IPS-18c (cell line): Measurements from ENCODE around the gene HOXA6.

Experiments
- H3K4me3 ChIP-seq: 2 replicates; pipeline ENCODE4 v1.7.0; 2013; ENCODE audit warnings: low read depth, mild to moderate bottlenecking, low read length, moderate library complexity; ENCODE audit not compliant: insufficient read depth
- H3K9me3 ChIP-seq: one replicate; pipeline ENCODE4 v1.6.1; 2013; ENCODE audit warnings: mild to moderate bottlenecking, low read length, moderate library complexity; ENCODE audit not compliant: control insufficient read depth, insufficient read depth

Gene HOXA6

DNA sequence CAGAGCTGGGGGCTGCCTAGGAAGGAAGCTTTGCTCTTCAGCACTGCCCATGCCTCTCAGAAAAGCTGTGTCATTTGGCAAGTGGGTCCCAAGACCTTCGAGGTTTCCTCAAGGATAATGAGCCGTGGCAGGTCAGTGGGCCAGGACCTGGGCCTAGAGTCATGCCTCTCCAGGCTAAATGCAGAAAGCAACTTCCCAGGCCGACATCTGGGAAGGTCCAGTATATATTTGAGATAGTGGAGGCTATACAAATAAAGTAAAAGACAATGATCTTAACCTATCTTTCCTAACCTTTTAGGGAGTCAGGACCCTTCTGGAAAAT is 28.9 kb upstream of the HOXA6 start:
- Histone ChIP-seq H3K9me3 (peaks cover 6% of the 10 kb centered on the region), H3K4me3 (no peak overlapping the region)

DNA sequence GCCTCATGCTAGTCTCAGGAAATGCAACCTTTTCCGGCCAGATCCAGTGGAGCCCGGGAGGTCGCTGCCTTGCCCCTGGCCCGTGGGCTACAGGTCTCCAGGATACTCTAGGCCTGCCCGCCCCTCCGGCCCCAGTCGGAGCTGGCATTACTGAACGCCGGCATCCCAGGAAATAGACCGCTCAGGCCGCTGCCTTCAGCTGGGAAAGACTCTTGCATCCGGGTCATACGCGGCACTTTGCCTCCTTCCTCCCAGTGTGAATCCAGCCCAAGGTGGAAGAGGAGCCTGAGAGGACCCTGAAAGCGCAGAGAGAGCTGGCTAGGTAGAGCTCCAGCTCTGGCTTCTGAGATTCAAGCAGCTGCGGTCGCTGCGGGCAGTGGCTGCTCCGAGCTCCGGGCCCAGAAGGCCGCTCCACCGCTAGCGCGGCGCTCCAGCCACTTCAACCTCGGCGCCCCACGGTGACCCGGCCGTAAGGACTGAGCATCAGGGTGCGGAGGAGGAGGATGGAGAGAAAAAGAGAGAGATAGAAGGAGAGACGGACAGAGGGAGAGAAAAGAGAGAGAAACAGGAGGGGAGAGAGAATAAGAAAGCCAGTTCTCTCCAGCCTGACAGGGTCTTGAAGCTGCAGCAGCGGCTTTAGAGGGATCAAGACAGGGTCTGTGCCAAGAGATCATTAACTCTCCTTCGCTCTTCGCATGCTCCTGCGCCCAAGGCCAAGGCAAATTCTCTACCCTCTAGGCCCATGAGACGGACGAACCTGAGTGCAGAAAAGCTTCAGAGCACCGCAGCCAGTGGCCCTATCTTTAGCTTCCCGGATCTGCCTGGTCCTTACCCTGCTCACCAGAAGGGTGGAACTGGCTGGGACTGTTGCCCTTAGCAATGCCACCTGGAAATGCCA is 28.3 kb upstream of the HOXA6 start:
- H3K9me3 ChIP-seq = peaks cover 6% of the 10 kb centered on the region
- no peak overlapping the region for H3K4me3 ChIP-seq

DNA sequence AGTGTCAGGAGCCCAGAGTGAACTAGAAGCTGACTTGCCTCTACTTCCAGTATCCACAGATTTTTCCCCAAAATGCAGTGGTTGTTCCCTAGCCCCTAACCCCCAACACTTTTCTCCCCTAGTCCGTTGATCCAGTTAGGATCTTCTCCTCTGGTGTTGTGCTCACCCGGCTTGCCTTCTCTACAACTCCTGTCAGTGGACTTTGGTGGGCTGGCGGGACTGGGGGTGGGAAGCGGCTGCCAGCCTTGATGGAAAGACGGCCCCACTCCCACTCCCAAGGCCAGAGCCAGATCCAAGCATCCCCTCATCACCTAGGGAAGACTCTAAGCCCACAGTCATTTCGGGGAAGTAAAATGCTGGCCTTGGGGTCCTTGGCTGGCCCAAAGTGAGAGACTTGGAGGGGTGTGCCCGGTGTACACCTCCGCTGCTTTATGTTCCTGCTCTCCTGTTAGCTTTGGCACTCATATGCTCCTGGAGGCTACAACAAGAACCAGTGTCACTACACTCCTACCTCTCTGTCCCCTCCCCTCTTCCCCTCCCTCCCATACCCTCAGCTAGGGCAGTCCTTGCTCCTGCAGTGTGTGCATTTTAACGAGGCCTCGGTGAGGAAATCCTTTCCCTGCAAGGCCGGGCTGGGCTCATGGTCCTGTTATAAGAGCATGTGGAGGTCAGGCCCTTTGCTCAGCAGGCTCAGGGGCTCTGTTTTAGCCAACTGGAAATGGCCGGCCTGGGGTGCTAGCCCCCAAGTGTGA is 27.5 kb upstream of the HOXA6 start:
- Histone ChIP-seq H3K4me3 (no peak overlapping the region), H3K9me3 (peaks cover 6% of the 10 kb centered on the region)

DNA sequence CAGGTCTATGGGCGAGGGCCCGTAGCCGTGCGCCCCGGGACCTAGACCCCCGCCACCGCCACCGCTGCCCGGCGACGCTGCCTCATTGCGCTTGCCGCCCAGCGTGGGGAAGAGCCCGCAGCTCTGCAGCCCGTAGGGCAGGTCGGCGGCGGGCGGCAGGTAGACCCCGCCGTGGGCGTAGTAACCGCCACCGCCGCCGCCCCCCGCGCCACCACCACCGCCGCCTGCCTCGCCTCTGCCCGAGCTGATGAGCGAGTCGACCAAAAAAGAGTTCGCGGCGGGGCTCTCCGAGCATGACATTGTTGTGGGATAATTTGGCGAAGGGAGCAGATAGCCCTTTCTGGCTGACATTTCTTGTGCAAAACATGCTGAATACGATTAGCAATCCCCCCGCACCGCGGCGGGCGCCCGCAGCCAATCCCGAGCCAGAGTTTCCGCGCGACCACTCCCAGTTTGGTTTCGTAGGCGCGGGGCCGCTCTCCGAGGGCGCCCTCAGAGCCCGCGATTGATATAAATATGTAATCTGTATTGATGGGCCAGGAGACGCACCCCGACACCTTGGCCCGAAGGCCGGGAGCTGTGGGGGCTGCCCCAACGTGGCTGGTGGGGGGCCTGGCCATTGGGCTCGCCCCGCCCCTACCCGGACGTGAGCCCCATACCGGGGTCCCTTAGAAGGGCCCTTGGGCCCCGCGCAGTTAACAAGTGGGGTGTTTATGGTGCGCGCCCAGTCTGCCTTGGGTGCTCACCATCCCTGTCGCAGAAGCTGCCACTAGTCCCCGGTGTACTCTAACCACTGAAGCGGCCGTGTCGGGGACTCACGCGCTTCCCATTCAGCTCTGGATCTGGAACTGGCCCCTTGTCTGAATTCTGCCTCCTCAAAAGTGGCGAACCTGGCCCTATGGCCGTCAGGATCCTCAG is 26.6 kb upstream of the HOXA6 start, which contains the start of gene HOXA10:
HOXA10 (minus strand) TSS at position 365 of the 918 bp plus-strand sequence; CDS start at position 351, 14 bp downstream.
- H3K4me3 ChIP-seq = no peak within 1 kb of the TSS; the same call in 1 of the 2 replicates
- H3K9me3 ChIP-seq = peaks cover 6% of the 10 kb centered on the region

DNA sequence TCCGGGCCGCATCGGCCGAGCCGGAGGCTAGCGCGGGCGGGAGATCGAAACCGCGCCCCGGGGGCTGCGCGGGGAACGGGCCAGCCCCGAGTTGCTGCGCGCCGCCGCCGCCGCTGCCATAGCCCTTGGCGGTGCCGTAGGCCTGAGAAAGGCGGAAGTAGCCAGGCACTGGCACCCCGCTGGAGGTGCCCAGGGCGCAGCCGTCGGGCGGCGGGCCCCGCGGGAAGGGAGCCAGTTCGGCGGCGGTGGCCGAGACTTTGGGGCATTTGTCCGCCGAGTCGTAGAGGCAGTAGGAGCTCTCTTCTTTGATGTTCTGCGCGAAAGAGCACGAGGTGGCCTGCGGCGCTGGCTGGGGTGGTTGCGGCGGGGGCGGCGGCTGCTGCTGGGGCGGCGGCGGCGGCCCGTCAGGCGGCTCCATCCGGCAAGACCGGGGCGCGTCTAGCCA is 26.0 kb upstream of the HOXA6 start:
- Histone ChIP-seq H3K9me3 (peaks cover 6% of the 10 kb centered on the region), H3K4me3 (no peak overlapping the region)

DNA sequence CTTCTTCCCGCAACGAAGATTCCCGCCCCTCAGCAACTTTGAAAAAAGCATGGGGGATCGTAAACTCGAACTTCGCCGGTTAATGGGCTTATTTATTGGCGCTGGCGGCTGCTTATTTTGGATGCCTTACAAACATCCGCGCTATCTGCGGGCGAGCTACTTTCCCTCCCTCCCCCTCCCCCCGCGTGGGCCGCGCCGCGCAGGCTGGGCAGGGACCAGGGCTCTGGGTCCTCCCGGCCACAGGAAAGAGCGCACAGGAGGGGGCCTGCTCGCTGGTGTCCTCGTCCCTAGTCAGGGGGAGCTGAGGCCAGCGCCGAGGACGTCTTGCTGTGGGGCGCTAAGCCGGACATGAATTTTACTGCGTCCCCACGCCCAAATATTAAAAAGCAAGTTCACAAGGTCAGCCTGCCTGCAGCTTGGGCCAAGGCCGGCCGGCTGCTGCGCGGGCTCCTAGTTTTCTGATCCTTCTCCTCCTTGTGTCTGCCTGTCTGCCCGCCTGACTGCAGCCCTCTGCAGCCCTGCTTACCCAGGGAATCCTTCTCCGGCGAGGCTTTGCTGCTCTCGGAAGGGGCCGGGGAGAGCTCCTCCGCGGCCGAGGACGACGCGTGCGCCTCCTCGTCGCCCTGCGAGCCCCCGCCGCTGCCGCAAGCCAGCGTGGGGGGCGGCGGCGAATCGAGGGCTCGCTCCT is 25.4 kb upstream of the HOXA6 start:
- no peak overlapping the region for H3K4me3 ChIP-seq
- peaks cover 6% of the 10 kb centered on the region for H3K9me3 ChIP-seq

DNA sequence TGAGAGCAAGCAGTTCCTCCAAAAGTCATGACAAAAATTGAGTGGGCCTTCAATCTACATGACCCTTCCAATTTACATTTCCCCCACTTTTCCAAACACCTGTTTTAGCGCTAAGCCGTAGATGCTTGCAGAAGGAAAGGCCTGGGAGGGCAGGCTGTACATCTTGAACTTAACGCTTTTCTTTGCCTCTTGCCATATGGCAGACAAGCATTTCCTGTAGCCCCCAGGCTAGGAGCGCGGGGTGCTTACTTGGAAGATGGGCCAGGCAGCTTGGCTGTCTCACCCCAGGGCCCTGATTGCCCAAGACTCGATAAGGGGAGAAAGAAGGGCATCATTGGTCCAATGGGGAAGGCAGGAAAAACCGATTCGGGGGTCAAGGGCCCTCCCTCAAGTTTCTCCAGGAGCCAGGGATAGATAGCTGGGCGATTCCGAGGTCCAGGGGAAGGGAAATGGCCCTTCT is 24.8 kb upstream of the HOXA6 start:
- Histone ChIP-seq H3K9me3 (peaks cover 6% of the 10 kb centered on the region), H3K4me3 (no peak overlapping the region)

DNA sequence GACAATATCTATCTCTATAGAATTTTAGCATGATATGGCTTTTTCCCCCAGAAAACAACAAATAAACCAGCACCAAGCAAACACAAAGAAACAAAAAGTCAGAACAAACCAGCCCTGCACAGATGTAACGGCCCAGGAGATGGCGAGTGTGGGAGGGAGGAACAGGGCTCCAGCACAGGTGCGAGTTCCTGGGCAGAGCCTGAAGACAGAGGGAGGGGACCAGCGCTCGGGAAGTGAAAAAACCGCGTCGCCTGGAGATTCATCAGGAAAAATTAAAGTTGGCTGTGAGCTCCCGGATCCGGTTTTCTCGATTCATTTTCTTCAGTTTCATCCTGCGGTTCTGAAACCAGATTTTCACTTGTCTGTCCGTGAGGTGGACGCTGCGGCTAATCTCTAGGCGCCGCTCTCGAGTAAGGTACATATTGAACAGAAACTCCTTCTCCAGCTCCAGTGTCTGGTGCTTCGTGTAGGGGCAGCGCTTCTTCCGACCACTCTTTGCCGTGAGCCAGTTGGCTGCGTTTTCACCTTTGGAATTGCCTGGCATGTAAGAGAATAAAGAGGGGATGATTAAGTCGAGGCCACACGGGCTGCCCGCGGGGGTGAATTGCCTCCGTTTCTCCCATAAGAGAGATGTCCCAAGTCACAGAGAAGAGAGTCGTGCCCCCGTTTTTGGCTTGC is 24.2 kb upstream of the HOXA6 start:
- H3K9me3 ChIP-seq = peaks cover 6% of the 10 kb centered on the region
- no peak overlapping the region for H3K4me3 ChIP-seq

DNA sequence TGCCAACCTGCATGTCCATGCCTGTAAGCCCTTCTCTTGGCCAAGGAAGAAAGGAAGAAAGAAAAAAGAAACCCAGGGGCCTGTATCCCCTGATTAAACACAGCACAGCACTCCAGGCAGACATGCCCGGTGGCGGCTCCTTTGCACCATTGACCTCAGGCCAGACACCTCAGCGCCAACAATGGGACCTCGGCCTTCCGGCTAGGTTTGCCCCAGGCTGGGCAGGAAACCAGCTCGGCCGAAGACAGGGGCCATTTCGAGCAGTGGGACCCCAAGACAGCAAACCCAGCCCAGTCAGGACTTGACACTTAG is 23.7 kb upstream of the HOXA6 start:
- peaks cover 6% of the 10 kb centered on the region for H3K9me3 ChIP-seq
- no peak overlapping the region for H3K4me3 ChIP-seq

DNA sequence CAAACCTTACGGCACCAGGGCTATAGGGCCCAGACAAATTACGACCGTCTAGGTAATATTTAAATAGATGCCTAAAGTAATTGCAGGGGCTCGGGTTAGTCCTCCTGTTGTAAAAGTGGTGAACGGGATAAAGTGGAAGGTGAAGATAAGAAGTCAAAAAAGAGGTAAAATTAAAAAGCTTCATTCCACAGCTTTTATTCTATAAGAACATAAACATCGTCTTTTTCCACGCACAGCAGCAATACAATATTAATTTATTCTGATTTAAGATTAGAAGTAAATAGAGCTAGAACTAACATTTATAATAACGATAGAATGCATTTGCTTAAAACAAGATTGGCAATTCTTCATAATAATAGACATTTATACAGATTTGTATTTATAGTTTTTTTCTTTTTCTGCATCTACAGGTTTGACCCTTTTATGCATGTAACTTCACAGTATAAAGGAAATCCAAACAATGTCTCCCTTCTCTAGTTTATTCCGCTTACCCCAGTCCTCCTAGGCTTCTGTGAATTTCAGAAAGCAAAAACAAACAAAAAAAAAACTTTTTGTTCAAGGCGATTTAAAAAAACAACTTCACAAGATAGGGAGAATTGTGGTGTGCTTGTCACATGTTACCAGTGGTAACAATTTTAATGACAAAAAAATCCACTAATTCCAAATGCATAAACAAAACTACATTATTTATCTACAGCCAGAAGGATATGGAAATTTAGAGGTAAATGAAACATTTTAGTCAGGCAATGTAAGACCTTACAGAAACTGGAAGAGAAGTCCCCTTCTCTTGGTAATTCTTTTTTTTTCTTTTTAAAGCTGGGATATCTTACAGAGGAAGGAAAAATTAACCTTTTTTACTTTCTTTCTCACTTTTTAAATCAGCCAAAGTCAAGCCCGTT is 23.1 kb upstream of the HOXA6 start:
- Histone ChIP-seq H3K4me3 (no peak overlapping the region), H3K9me3 (peaks cover 4% of the 10 kb centered on the region)

DNA sequence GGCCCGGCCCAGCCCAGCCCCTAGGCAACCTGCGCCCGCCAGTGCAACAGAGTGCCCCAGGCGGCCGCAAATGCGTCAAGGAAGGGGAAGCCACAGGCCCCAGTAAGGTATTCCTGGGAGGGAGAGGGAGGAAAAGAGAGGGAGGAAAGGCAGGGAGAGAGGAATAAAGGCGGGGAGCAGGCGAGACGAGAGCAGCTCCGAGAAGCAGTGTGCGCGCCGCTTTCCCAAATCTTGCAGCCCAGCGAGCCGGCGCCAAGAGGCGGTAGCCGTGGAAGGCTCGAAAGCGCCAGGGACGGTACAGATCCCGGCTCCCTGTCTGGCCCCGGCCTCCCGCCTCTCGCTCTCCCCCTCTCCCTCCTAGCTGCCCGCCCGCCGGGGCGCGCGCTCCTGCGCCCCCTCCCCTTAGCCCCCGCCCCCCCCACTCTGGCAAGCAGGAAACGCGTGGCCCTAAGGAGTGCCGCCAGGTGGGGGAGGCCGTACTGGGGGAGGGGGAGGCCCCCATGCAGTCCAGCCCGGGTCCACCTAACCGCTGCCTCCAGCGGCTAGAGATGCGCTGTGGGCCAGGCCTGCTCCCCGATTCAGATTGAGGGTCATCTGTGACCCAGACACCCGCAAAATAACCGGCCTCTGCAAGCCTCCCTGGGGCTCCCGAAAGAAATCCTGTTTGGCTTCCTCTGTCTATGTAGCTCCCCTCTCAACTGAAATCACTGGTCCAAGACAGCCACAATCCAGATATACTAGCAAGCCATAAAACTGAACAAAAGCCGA is 22.3 kb upstream of the HOXA6 start:
- H3K4me3 ChIP-seq = no peak overlapping the region

DNA sequence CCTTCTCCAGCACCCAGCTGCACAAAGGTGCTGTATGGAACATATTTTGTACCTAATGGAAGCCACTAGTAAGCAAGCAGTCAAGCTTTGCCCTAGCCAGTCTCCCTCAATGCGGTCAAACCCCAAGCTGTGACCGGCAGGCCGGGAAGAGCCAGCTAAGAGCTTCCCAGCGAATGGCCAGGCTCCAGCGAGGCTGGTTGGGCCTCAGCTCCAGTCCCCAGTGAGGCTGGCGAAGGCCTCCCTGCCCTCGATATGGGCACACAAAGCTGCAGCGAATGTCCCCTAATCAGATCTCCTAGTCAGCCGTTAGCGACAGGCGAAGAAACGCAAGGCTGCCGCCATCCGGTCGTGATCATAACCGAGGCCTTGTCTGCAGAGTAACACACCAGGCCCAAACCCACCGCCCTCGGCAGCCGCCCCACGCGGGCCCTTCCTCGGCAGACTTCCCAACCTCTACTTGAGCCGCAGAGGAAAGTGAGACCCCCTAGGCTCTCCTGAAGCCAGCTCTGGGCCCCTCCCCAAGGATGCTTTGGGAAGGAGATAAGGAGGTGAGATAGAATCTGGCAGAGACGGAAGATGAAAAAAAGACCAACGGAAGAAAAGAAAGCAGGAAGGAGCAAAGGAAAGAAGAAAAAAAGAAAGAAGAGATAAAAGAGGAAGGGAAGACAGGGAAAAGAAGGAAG is 20.8 kb upstream of the HOXA6 start:
- Histone ChIP-seq H3K4me3 (no peak overlapping the region), H3K9me3 (peaks cover 9% of the 10 kb centered on the region)

More for the DNA sequence above, 22.3 kb upstream of the HOXA6 start:
- peaks cover 9% of the 10 kb centered on the region for H3K9me3 ChIP-seq

DNA sequence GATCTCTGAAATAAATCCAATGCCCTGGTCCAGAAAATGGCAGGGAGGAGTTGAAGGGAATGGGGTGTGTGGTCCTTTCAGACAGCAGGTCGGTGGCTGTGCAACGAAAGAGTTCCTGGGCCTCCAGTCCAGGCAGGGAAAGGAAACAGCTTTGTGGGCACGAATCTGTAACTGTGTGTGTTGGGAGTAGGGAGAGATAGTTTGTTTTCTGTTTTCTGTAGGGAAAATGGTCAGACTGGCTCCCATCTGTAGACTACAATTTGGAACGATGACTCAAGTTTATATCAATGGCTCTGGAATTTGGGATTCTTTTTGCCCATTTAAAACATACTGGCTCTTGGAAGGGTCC is 20.3 kb upstream of the HOXA6 start:
- Histone ChIP-seq H3K4me3 (no peak overlapping the region), H3K9me3 (peaks cover 7% of the 10 kb centered on the region)
